ENCODE data around the gene TMEM115. TPM values are rescaled to one million over a fixed set of nuclear protein-coding genes. Genes with fewer than 3 reads are reported as not detected.
A peak's percentile ranks its signal among the peaks of the same experiment; 100 is the strongest.

The TMEM115 gene
- total and polyA plus RNA-seq, 10 of the 15 experiments (the other 5 are each of a cell fraction or from before 2014, with no cell fraction given): 1.9 to 18.7 (median 13.2) TPM

- TF ChIP-seq CTCF (IDR thresholded peaks at IDR 0.05 in 2 of 3, conservative IDR thresholded peaks at IDR 0.05 in 1 of 3; ENCODE audit: control insufficient read depth in 2 of 3, extremely low read depth in 1 of 3, insufficient read depth in 1 of 3, low read depth in 3 of 3, low read length in 3 of 3) (no peak), SKIL (IDR thresholded peaks at IDR 0.05; ENCODE audit: low read depth, poor library complexity, severe bottlenecking) (no peak), MXI1 (IDR thresholded peaks at IDR 0.05; ENCODE audit: low read depth, low read length) (no peak), NR2F1 (conservative IDR thresholded peaks at IDR 0.05) (peak; percentile 67; the same call in 1 of the 2 replicates), NRF1 (conservative IDR thresholded peaks at IDR 0.05; ENCODE audit: low read depth, low read length) (no peak), RCOR1 (conservative IDR thresholded peaks at IDR 0.05; ENCODE audit: low read depth, low read length) (no peak), NBN (IDR thresholded peaks at IDR 0.05) (peak; percentile 45), SUPT20H (IDR thresholded peaks at IDR 0.05; ENCODE audit: borderline replicate concordance, control insufficient read depth, low read depth, low read length) (no peak), ATF3 (IDR thresholded peaks at IDR 0.05; ENCODE audit: borderline replicate concordance, extremely low read depth, low read depth, low read length) (no peak), BMI1 (IDR thresholded peaks at IDR 0.05; ENCODE audit: borderline replicate concordance) (no peak), CBX5 (IDR thresholded peaks at IDR 0.05; ENCODE audit: low read depth) (no peak), FOXM1 (IDR thresholded peaks at IDR 0.05; ENCODE audit: low read depth, low read length) (no peak), EED (IDR thresholded peaks at IDR 0.05; ENCODE audit: low read depth) (0 out of 2 replicates have a peak, but pooled peaks have one; percentile 25), CEBPB (IDR thresholded peaks at IDR 0.05; ENCODE audit: borderline replicate concordance in 1 of 2, low read depth in 2 of 2, low read length in 2 of 2) (no peak), NFYB (IDR thresholded peaks at IDR 0.05; ENCODE audit: insufficient read depth, low read depth, low read length) (0 out of 2 replicates have a peak, but pooled peaks have one; percentile 39), E2F4 (IDR thresholded peaks at IDR 0.05; ENCODE audit: low read depth, low read length) (no peak), JUNB (IDR thresholded peaks at IDR 0.05) (no peak), ZNF274 (IDR thresholded peaks at IDR 0.05; ENCODE audit: insufficient read depth, insufficient read length) (no peak), TCF7 (IDR thresholded peaks at IDR 0.05; ENCODE audit: borderline replicate concordance) (no peak), ZBTB33 (IDR thresholded peaks at IDR 0.05) (no peak), SMAD1 (IDR thresholded peaks at IDR 0.05; ENCODE audit: low read depth, partially characterized antibody) (no peak)
These were observed 18.6 kb downstream of the TMEM115 start, which contains the start of gene RASSF1 (continued) for GRCh38 chr3:50340448-50341329.
